Stimulated activated naive B cell treated with anti-CD40 and anti-IgM and Interleukin-4, amounts not matched to agents 10 μg/mL and 1 μg/mL and 100 μg/mL, for 72 hours (primary cell): ENCODE measurements around the gene FSTL3.

Experiments
- ATAC-seq, 2 donors: fragments of 150-1000 bp; cut with Tn5 transposase; replicated peaks; 2 replicates each; pipeline ENCODE4 v1.10.0; 2021; ENCODE audit warnings: moderate library complexity in 1 of 2
- DNase-seq: peaks from one replicate; pipeline ENCODE4 v3.0.0; 2021
- H3K27ac Mint-ChIP-seq: one replicate; pipeline ENCODE4 v1.8.0; 2022; ENCODE audit warnings: mild to moderate bottlenecking, mixed read lengths
- H3K27me3 Mint-ChIP-seq, 2 donors: one replicate each; pipeline ENCODE4 v1.8.0; 2022; ENCODE audit warnings: mixed read lengths in 2 of 2
- H3K36me3 Mint-ChIP-seq, 2 donors: one replicate each; pipeline ENCODE4 v1.8.0; 2022; ENCODE audit warnings: mixed read lengths in 2 of 2, mild to moderate bottlenecking in 1 of 2
- H3K4me1 Mint-ChIP-seq, 2 donors: one replicate each; pipeline ENCODE4 v1.8.0; 2022; ENCODE audit warnings: mixed read lengths in 2 of 2, mild to moderate bottlenecking in 1 of 2
- H3K4me3 Mint-ChIP-seq, 2 donors: one replicate each; pipeline ENCODE4 v1.8.0; 2022; ENCODE audit warnings: mild to moderate bottlenecking in 2 of 2, mixed read lengths in 2 of 2, moderate library complexity in 1 of 2
- H3K9me3 Mint-ChIP-seq, 2 donors: one replicate each; pipeline ENCODE4 v1.8.0; 2022; ENCODE audit warnings: mixed read lengths in 2 of 2, mild to moderate bottlenecking in 1 of 2

The FSTL3 gene

DNA sequence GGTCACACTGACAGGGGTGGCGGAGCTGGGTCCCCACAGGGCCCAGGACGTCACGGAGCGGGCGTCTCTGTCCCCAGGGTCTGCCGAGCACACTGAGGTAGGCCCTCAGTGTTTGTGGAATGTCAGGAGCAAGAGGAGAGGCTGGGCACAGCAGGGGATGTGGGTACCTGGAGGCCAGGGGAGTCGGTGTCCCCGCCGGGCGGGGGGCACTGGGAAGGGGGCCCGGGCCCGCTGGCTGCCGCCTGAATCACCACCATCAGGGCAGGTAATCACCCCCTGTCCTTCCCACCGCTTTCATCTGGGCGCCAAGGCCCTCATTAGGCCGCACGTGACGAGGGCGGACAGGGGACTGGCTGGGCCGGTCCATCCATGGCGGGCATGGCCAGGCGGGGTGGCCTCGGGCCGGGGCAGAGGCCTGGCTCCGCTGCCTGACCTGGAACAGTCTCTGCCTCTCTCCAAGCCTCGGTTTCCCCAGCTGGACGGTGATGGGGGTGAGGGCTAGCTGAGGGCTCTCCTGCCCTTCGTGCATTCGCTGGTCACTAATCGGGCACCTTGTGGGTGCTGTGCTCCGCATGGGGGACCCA, 35.5 kb upstream of the FSTL3 start:
- DNase-seq (no peak), ATAC-seq (no peak)
- H3K36me3 Mint-ChIP-seq, result peaks cover 12 to 21% of the 10 kb centered on the region in 2 donors
- no peaks in the 10 kb centered on the region for H3K27me3 Mint-ChIP-seq
- H3K27ac Mint-ChIP-seq, result peak overlapping the region; percentile 10
- peaks cover 13 to 24% of the 10 kb centered on the region in 2 donors for H3K4me1 Mint-ChIP-seq
- no peaks in the 10 kb centered on the region for H3K9me3 Mint-ChIP-seq
- no peak overlapping the region for H3K4me3 Mint-ChIP-seq

DNA sequence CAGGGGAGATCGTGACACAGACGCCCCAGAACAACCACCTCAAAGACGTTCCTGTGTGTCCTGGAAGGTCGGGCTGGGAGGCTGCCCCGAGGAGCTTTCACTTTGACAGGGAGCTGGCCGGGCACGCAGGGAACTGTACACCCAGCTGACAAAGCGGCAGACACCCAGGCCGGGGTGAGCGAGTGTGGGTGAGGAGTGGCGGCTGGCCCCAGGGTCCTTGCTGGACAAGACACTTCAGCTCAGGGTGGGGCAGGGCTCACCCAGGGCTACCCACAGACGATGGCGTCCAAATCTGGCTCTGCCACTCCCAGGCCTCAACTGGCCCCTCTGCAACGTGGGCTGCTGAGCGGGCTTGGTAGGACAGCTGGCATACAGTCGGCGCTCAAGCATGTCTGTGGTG, 34.5 kb upstream of the FSTL3 start:
- H3K4me3 Mint-ChIP-seq, result peak overlapping the region in 1 of 2 donors; percentile 23
- H3K27me3 Mint-ChIP-seq, result no peaks in the 10 kb centered on the region
- H3K27ac Mint-ChIP-seq, result no peak overlapping the region
- H3K9me3 Mint-ChIP-seq, result no peaks in the 10 kb centered on the region
- ATAC-seq (no peak), DNase-seq (no peak)
- peaks cover 13 to 24% of the 10 kb centered on the region in 2 donors for H3K4me1 Mint-ChIP-seq
- peaks cover 17 to 27% of the 10 kb centered on the region in 2 donors for H3K36me3 Mint-ChIP-seq

DNA sequence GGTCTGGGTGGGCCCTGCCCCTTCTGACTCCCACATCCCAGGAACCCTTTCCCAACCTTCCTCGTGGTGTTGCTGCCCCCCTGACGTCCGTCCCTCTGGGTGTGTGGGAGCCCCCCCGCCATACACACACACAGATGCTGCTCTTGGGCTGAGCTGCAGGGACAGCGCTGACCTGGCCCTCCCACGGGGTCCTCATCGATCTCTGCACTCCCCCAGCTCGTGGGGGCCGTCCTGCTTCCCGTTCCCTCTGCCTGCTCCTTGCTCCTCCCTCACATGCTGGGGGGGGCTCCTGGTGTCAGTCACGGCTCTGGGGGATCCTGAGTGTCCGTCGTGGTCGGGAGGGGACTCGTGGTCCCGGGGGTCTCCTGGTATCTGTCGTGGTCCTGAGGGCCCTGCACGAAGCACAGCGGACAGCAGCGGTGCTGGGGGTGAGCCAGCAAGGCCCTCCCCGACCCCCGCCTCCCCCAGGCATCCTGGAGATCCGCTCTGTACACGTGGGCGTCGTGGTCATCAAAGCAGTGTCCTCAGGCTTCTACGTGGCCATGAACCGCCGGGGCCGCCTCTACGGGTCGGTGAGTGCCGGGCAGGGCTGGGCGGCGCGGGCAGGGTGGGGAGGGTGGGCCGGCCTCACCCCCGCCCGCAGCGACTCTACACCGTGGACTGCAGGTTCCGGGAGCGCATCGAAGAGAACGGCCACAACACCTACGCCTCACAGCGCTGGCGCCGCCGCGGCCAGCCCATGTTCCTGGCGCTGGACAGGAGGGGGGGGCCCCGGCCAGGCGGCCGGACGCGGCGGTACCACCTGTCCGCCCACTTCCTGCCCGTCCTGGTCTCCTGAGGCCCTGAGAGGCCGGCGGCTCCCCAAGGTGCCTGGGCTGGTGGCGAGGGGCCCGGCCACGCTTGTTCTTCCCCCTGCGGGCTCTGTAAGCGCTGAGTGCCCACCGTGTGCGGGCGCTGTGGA, 33.1 kb upstream of the FSTL3 start:
- Mint-ChIP-seq H3K36me3 (peaks cover 17 to 30% of the 10 kb centered on the region in 2 donors), H3K4me3 (no peak overlapping the region), H3K27ac (peak overlapping the region; percentile 53), H3K9me3 (no peaks in the 10 kb centered on the region), H3K4me1 (peaks cover 13 to 15% of the 10 kb centered on the region in 2 donors), H3K27me3 (no peaks in the 10 kb centered on the region)
- no peak for DNase-seq
- no peak for ATAC-seq

GRCh38 chr19:643736-644135, 32.5 kb upstream of the FSTL3 start:
- Mint-ChIP-seq H3K4me1 (peaks cover 12 to 15% of the 10 kb centered on the region in 2 donors), H3K4me3 (no peak overlapping the region), H3K27ac (peak overlapping the region; percentile 76), H3K36me3 (peaks cover 20 to 31% of the 10 kb centered on the region in 2 donors), H3K27me3 (no peaks in the 10 kb centered on the region), H3K9me3 (no peaks in the 10 kb centered on the region)
- DNase-seq (no peak), ATAC-seq (no peak)

DNA sequence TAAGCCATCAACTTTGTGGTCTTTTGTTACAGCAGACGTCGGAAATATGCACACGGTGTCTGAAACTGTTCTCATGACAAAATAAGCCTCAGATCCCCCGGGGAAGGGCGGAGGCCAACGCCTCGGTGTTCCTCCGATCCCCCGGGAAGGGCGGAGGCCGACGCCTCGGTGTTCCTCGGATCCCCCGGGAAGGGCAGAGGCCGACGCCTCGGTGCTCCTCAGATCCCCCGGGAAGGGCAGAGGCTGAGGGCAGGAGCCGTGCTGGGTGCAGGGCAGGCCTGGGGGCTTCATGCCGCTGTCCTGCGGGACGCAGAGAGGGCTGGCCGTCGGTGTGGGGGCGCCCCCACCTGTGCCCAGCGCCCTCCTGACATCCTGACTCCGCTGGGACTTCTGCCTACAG, 31.8 kb upstream of the FSTL3 start:
- Mint-ChIP-seq H3K27me3 (no peaks in the 10 kb centered on the region), H3K4me3 (no peak overlapping the region), H3K4me1 (peaks cover 6 to 13% of the 10 kb centered on the region in 2 donors), H3K36me3 (peaks cover 22 to 33% of the 10 kb centered on the region in 2 donors), H3K27ac (no peak overlapping the region), H3K9me3 (no peaks in the 10 kb centered on the region)
- ATAC-seq (no peak), DNase-seq (no peak)

DNA sequence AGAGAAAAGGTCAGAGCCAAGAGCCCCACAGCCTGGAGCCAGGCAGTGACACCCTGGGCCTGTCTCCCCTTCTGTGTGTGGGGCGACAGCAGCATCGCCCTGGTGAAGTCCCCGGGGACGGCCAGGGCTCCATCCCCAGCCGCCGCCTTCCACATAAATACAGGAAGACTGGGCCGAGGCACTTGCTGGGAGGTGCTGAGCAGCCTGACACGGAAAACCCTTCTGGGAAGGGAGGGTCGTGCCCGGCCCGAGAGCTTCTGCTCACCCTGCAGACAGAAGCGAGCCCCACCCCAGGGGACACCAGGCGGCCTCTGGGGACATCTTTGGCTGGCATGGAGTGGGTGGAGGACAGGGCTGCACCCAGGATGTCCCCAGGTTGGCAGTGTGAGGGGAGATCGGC, 31.4 kb upstream of the FSTL3 start:
- Mint-ChIP-seq H3K4me1 (peaks cover 2 to 11% of the 10 kb centered on the region in 2 donors), H3K27me3 (no peaks in the 10 kb centered on the region), H3K36me3 (peaks cover 23 to 36% of the 10 kb centered on the region in 2 donors), H3K4me3 (no peak overlapping the region), H3K9me3 (no peaks in the 10 kb centered on the region), H3K27ac (peak overlapping the region; percentile 71)
- no peak for DNase-seq
- ATAC-seq, result no peak

DNA sequence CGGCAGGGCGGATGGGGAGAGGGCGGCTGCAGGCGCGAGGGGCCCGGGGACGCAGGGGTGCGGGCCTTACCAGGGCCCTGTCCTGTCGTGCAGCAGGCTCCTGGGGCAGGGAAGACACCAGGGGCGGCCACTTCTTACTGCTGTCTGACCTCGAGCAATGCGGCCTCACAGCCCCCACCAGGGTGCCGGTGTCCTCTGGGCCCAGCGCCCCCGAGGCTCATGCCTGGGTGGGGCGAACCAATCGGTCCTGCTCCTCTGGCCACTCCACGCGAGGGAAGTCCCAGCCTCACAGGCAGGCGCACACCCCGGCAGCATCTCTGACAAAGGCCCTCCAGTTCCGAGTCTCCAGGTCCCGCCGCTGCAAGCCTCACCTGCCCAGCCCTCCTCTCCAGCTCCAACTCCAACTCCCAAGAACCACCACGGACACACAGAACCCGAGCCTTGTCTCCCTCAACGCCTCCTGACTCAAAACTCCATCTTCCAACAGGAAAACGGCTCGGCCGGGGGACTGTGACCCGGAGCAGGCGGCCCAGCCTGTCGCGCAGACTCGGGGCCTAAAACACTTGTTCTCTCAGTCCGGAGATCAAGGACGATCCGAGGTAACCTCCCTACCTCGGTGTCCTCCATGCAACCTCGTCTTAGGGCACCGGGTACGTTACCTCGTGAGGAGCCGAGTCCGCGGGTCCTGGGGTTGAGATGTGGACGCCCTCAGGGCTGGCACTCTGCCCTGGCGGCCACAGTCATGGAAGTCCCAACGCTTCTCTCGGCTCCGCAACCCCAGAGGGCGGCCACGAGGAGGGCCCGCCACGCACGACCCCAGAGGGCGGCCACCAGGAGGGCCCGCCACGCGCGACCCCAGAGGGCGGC, 30.0 kb upstream of the FSTL3 start:
- Mint-ChIP-seq H3K4me1 (peaks cover 0 to 8% of the 10 kb centered on the region in 2 donors), H3K36me3 (peaks cover 20 to 32% of the 10 kb centered on the region in 2 donors), H3K27me3 (no peaks in the 10 kb centered on the region), H3K27ac (no peak overlapping the region), H3K4me3 (peak overlapping the region in 1 of 2 donors; percentile 44), H3K9me3 (no peaks in the 10 kb centered on the region)
- DNase-seq, result no peak
- peak in 1 of 2 donors; percentile 25 for ATAC-seq

- no peak for ATAC-seq
- no peak overlapping the region for H3K27ac Mint-ChIP-seq
- H3K4me1 Mint-ChIP-seq, result peaks cover 0 to 8% of the 10 kb centered on the region in 2 donors
- H3K27me3 Mint-ChIP-seq, result no peaks in the 10 kb centered on the region
- H3K36me3 Mint-ChIP-seq, result peaks cover 22 to 28% of the 10 kb centered on the region in 2 donors
- no peak for DNase-seq
- no peaks in the 10 kb centered on the region for H3K9me3 Mint-ChIP-seq
- no peak overlapping the region for H3K4me3 Mint-ChIP-seq
Observed at GRCh38 chr19:646779-647565, 29.2 kb upstream of the FSTL3 start.

DNA sequence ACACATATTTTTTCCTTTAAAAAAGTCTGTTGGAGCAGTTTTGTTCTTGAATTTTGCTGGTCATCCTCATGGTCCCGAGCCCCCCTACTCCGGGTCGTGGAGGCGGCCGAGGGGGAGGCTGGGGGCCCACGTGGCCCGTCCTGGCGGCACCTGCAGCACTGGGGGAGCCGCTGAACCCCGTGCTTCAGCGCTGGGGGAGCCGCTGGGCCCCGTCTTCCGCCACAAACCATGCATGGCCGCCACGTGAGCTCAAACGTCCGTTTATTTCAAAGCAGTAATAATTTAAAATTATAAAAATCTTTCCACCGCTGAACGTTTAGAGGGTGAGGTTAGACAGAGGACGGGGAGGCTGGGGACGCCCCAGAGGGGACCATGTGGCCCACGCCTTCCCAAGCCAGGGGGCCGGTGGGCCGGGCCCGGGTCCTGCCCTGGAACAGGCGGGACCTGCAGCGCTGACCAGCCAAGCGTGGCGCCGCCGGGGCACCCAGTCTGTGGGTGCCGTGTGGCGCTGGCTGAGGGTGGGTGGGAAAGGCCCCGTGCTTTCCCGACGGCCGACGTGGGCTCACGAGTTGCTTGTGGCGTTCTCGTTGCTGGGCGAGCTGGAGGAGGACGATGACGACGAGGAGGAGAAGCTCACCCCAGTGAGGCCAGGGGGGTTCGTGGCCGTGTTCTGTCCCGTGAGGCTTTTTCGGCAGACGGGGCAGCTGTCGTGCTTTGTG, 28.5 kb upstream of the FSTL3 start:
- Mint-ChIP-seq H3K27me3 (no peaks in the 10 kb centered on the region), H3K27ac (peak overlapping the region; percentile 76), H3K9me3 (no peaks in the 10 kb centered on the region), H3K4me3 (no peak overlapping the region), H3K36me3 (peaks cover 21 to 26% of the 10 kb centered on the region in 2 donors), H3K4me1 (peaks cover 0 to 7% of the 10 kb centered on the region in 2 donors)
- ATAC-seq (peak in 1 of 2 donors; percentile 33), DNase-seq (no peak)

GRCh38 chr19:648305-648704, 27.9 kb upstream of the FSTL3 start:
- Mint-ChIP-seq H3K27me3 (no peaks in the 10 kb centered on the region), H3K9me3 (no peaks in the 10 kb centered on the region), H3K36me3 (peaks cover 20 to 23% of the 10 kb centered on the region in 2 donors), H3K4me1 (peaks cover 0 to 5% of the 10 kb centered on the region in 2 donors), H3K4me3 (no peak overlapping the region), H3K27ac (no peak overlapping the region)
- DNase-seq (no peak), ATAC-seq (no peak)

- Mint-ChIP-seq H3K9me3 (no peaks in the 10 kb centered on the region), H3K4me3 (no peak overlapping the region), H3K36me3 (peaks cover 19 to 26% of the 10 kb centered on the region in 2 donors), H3K27ac (no peak overlapping the region), H3K4me1 (peaks cover 6% of the 10 kb centered on the region in 2 donors), H3K27me3 (no peaks in the 10 kb centered on the region)
- DNase-seq (no peak), ATAC-seq (no peak)
Observed at GRCh38 chr19:648904-649801, 27.0 kb upstream of the FSTL3 start.

- Mint-ChIP-seq H3K27me3 (no peaks in the 10 kb centered on the region), H3K4me1 (peaks cover 7 to 12% of the 10 kb centered on the region in 2 donors), H3K27ac (no peak overlapping the region), H3K4me3 (no peak overlapping the region), H3K36me3 (peaks cover 20 to 27% of the 10 kb centered on the region in 2 donors), H3K9me3 (no peaks in the 10 kb centered on the region)
- no peak for ATAC-seq
- DNase-seq, result no peak
Observed at GRCh38 chr19:650121-650520, 26.1 kb upstream of the FSTL3 start.
